MM.1S (cell line): ENCODE measurements around the gene LPCAT3.

Experiments
- EZH2 ChIP-seq: fragments of 300-600 bp; sonication (generic); optimal IDR thresholded peaks from 2 replicates; pipeline ENCODE3; 2017; ENCODE audit warnings: low read depth, mild to moderate bottlenecking, antibody characterized with exemption, low read length, mixed read lengths
- EZH2phosphoT487 ChIP-seq: fragments of 300-600 bp; sonication (generic); IDR thresholded peaks from 2 replicates; pipeline ENCODE4 v1.6.1; 2018; ENCODE audit warnings: antibody characterized with exemption, low read length
- TF ChIP-seq, protein P1 (sequence below): fragments of 300-600 bp; sonication (generic); IDR thresholded peaks from 2 replicates; pipeline ENCODE4 v1.5.1; 2016; ENCODE audit warnings: antibody characterized with exemption, low read length, mixed read lengths

DNA sequence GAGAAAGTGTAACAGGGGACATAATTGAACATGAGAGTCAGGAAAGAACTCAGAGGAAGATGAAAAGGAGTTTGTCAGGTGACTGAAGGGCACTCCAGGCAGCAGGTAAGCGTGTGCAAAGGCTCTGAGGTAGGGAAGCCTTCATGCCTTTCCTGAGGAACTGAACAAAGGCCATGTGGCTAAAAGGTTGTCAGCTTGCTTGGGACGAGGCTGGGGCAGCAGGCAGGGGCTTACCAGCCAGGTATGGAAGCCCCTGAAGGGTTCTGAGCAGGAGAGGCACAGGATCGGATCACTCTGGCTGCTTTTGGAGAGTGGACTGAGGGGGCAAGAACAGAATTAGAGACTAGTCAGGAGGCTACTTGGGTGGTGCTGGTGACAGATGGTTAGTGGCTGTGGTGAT lies 5.2 kb downstream of the LPCAT3 start:
- TF ChIP-seq, protein P1, sequence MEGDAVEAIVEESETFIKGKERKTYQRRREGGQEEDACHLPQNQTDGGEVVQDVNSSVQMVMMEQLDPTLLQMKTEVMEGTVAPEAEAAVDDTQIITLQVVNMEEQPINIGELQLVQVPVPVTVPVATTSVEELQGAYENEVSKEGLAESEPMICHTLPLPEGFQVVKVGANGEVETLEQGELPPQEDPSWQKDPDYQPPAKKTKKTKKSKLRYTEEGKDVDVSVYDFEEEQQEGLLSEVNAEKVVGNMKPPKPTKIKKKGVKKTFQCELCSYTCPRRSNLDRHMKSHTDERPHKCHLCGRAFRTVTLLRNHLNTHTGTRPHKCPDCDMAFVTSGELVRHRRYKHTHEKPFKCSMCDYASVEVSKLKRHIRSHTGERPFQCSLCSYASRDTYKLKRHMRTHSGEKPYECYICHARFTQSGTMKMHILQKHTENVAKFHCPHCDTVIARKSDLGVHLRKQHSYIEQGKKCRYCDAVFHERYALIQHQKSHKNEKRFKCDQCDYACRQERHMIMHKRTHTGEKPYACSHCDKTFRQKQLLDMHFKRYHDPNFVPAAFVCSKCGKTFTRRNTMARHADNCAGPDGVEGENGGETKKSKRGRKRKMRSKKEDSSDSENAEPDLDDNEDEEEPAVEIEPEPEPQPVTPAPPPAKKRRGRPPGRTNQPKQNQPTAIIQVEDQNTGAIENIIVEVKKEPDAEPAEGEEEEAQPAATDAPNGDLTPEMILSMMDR: no peak
- TF ChIP-seq EZH2 (no peak), EZH2phosphoT487 (no peak)
